GM10248 (cell line): ENCODE results near the gene S1PR3.

Experiments used
- CTCF ChIA-PET: fragments of 300-600 bp; sonication (Branson Sonifier 250); formaldehyde crosslinking; extraction: SDS; loops from one replicate; lab custom pipeline; 2021; ENCODE audit warnings: antibody characterized with exemption; lab: Yijun Ruan, JAX
- POLR2A ChIA-PET: fragments of 350-650 bp; sonication (Branson Sonifier 250); formaldehyde crosslinking; extraction: SDS; loops from one replicate; lab custom pipeline; 2020; ENCODE audit warnings: antibody characterized with exemption; lab: Yijun Ruan, JAX
- DNase-seq: peaks from one replicate; pipeline ENCODE4 v3.0.0; 2012; ENCODE audit errors: extremely low spot score
- TF ChIP-seq, protein P1 (sequence below): IDR thresholded peaks from 2 replicates; pipeline ENCODE4 v1.5.1; 2012; ENCODE audit warnings: mild to moderate bottlenecking, low read depth; ENCODE audit errors: extremely low read depth, missing control alignments, control extremely low read depth

Gene S1PR3

DNA sequence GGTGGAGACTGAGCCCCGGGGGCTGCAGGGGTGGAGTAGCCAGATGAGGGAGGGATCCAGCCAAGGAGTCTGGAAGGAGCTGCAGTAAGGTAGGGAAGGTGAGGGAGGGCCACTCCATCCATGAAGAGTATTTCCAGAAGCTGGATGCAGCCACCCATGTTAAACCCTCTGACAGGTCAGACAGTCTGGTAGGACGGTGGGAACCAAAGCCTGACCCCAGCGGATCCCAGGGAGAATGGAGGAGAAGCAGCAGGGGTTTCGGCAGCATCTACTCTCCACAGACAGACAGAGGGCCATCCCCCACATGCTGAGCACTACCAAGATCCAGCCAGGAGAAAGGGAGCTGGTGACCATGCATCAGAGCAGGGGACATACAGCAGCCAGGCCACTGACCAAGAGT, 22.5 kb upstream of the S1PR3 start:
- CTCF ChIA-PET = no interaction called here

DNA sequence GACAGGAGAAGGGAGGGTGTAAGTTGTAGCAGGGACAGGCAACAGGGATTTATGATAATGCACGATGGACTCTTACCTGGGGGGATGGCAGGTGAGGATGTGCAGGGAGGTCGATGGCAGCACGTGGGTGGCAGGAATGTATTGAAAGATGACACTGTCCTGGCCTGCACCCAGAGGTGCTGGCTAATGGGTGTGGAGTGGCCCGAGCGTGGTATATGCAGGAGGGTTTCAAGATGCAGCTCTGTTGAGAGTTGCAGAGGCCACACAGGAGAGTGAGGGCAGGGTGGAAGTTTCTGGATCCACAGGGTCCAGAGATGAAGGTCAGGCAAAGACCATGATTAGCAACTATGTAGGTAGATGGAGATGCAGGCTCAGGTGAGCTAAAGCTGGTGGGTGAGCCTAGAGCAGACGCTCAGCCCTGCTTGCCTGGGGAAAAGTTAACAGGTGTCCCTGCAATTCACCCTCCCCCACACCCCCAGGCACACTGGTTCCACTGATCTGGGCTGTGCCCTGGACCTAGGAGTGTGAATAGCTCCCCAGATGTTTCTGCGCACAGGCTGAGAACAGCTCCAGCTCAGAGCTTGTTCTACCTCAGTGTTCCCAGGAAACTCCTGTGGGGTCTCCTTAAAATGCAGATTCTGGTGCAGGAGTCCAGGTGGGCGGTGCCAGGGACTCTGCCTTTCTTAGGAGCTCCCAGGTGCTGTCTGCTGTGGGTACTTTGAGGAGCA, 21.5 kb upstream of the S1PR3 start:
- no peak for DNase-seq
- CTCF ChIA-PET = interaction anchor here (0.8 to 1.0 kb wide), 2 partner anchors 8 to 64 kb away, joined by 3 read pairs; no protein-coding TSS in a partner anchor

More for the DNA sequence above, 22.5 kb upstream of the S1PR3 start:
- TF ChIP-seq, protein P1, sequence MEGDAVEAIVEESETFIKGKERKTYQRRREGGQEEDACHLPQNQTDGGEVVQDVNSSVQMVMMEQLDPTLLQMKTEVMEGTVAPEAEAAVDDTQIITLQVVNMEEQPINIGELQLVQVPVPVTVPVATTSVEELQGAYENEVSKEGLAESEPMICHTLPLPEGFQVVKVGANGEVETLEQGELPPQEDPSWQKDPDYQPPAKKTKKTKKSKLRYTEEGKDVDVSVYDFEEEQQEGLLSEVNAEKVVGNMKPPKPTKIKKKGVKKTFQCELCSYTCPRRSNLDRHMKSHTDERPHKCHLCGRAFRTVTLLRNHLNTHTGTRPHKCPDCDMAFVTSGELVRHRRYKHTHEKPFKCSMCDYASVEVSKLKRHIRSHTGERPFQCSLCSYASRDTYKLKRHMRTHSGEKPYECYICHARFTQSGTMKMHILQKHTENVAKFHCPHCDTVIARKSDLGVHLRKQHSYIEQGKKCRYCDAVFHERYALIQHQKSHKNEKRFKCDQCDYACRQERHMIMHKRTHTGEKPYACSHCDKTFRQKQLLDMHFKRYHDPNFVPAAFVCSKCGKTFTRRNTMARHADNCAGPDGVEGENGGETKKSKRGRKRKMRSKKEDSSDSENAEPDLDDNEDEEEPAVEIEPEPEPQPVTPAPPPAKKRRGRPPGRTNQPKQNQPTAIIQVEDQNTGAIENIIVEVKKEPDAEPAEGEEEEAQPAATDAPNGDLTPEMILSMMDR = no peak
- no peak for DNase-seq
- POLR2A ChIA-PET = no interaction called here

DNA sequence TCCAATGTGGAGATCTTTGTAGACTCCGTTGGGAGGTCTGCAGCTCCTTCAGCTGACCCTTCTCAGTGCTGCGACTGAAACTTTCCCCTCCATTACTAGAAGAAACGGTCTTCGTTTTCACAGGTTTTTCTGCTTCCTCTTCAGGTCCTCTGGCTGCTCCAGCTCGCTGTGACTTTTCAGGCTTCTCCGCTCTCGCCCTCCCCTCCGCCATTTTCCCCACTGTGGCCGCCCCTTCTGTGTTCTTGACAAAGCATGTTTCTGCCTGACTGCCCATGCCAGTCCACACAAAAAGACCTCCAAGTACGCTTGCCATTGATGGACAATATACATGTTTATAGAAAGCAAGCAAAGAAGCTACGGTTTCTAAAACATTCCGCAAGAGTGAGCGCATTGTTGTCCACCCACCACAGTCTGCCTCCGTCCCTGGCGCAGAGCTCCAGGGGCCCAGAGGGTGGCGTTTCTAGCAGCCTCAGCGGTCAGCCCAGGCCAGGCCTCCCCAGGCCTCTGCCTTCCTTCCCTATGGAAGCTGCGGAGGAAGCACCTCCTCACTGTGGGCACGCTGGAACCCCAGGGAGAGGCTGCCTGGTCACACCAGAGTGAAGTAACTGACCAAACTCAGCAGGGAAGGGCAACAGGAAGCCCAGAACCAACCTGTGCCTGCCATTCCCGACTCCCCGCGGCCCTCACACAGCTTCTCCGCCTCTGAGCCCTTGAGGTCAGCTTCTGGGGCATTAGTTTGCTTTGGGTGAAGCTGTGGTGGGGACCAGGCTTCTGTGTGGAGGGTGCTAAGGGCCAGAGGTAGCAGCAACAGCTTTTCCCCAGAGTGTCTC, 19.9 kb upstream of the S1PR3 start:
- ChIA-PET POLR2A (no interaction called here), CTCF (interaction anchor here (1.0 kb wide), 1 partner anchor 65 kb away, joined by 3 read pairs; no protein-coding TSS in a partner anchor)
- DNase-seq = no peak
- TF ChIP-seq, protein P1 = no peak

More for the DNA sequence above, 21.5 kb upstream of the S1PR3 start:
- POLR2A ChIA-PET = no interaction called here
- TF ChIP-seq, protein P1 = no peak

DNA sequence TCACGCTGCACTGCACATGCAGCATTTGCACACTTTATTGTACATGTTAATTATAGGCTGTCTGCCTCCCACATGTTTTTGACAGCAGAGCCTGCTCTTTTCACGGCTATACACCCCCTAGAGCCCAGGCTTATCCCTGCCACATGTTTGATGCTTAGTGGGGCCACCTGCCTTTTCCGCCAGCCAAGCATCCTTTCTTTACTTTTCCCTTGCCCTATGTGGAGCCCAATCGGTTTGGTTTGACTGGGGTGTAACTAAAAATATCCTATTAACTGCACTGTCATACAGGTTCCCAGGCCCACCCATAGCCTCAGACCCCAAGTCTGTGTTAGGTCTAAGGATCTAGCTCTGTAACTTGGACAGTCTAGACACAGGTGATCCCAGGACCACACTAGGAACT, 18.9 kb upstream of the S1PR3 start:
- TF ChIP-seq, protein P1 = no peak
- DNase-seq = no peak
- POLR2A ChIA-PET = no interaction called here
- CTCF ChIA-PET = no interaction called here

DNA sequence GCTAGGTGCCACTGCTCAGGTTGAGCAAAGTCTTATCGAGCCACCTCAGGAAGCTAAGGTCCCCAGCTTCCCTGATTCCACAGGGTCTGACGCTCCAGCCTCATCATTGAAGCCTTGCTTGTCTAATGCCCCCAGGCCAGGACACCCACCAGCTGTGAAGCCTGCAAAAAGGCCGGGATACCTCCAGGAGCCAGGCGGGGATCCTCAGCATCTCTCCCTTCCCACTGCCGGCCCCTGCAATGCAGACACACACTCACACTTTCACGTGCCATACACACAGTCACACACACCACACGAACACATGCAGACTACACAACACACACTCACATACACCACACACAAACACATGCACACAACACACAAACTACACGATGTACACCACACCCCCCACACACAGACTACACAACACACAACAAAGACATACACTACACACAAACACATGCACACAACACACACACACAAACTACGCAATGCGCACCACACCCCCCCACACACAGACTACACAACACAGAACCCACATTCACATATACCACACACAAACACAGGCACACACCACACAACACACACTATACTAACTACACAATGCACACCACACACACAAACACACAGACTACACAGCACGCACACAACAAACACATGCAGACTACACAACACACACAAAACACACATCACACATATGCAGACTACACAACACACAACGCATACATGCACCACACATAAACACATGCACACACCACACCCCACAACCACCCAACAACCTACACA, 17.8 kb upstream of the S1PR3 start:
- POLR2A ChIA-PET = no interaction called here
- CTCF ChIA-PET = no interaction called here
- TF ChIP-seq, protein P1 = no peak

DNA sequence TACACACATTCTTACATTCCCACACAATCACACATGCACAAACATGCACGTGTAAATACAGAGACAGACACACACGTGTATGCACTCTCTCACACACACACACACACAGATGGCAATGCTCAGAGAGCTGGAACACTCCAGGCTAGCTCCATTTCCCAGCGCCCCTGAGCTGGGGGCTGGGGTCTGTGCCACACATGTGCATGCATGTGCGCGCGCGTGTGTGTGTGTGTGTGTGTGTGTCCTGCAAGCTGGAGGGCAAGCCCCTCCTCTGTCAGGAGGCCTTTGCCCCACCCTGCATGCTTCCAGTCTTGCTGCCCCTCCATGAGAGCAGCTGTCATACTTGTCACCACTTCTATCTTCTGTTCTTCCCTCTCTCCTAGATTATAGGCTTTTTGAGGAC, 16.6 kb upstream of the S1PR3 start:
- POLR2A ChIA-PET = no interaction called here

More for the DNA sequence above, 17.8 kb upstream of the S1PR3 start:
- DNase-seq = no peak

More for the DNA sequence above, 16.6 kb upstream of the S1PR3 start:
- TF ChIP-seq, protein P1 = no peak
- no peak for DNase-seq
- CTCF ChIA-PET = no interaction called here
